ENCODE measurements around the gene VEGFC. TPM values are rescaled to one million over a fixed set of nuclear protein-coding genes. Genes with fewer than 3 reads are reported as not detected.
A peak's percentile ranks its signal among the peaks of the same experiment; 100 is the strongest.

The VEGFC gene
- total RNA-seq, 1 experiment from 2014 or later: 15.7 TPM

DNA sequence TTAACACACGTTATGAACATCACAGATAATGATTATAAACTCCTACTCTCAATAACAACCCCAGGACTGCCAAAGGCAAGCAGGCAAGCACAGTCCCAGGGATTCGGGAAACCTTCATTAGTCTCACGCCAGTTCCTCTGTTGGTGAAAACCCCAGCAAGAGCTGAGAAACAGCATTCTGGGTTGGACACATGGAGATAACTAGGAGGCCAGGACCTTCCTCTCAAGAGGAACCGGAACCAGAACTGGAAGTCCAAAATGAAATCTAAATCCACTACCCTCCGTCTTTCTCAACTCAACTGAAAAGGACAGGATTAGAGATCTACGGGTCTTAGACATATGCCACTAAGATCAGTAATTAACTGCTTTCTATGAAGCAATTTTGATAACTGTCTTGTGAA lies 3.8 kb downstream of the VEGFC start:
- Histone ChIP-seq H3K27me3 (ENCODE audit: control insufficient read depth, insufficient read depth, low read length) (no peaks in the 10 kb centered on the region), H3K4me1 (ENCODE audit: control insufficient read depth, insufficient read depth, low read length) (peaks cover 33% of the 10 kb centered on the region), H3K27ac (ENCODE audit: low read length) (peak overlapping the region; percentile 92), H3K36me3 (ENCODE audit: control insufficient read depth, insufficient read depth, low read length) (no peaks in the 10 kb centered on the region), H3K9me3 (ENCODE audit: control insufficient read depth, insufficient read depth, low read depth, low read length) (no peaks in the 10 kb centered on the region), H3K4me3 (ENCODE audit: low read depth in 2 of 2, low read length in 2 of 2) (peak overlapping the region; percentile 63 to 95)
- intact Hi-C loops (cut with micrococcal nuclease; ENCODE audit: unreplicated experiment): loop anchor here (5.0 to 10.0 kb wide), 2 partner anchors 224 to 412 kb away; no protein-coding TSS in a partner anchor
- CTCF ChIA-PET: no interaction called here
- in situ Hi-C loops (cut with HindIII; ENCODE audit: low pct_unique_long_range_greater_than_20kb, low sequenced_read_pairs): no loop called here
- BruUV-seq (replicated peaks): no TSS peak
- no peak for DNase-seq (ENCODE audit: low read depth, low spot score)
- no peak for ATAC-seq
- POLR2A ChIA-PET: no interaction called here
- TF ChIP-seq SIN3A (IDR thresholded peaks at IDR 0.05; ENCODE audit: borderline replicate concordance, insufficient read depth, low read depth, low read length) (no peak), TCF7L2 (IDR thresholded peaks at IDR 0.05; ENCODE audit: low read depth, low read length) (no peak), POLR2AphosphoS5 (IDR thresholded peaks at IDR 0.05; ENCODE audit: low read depth, low read length) (no peak)
- TF ChIP-seq, protein P1, sequence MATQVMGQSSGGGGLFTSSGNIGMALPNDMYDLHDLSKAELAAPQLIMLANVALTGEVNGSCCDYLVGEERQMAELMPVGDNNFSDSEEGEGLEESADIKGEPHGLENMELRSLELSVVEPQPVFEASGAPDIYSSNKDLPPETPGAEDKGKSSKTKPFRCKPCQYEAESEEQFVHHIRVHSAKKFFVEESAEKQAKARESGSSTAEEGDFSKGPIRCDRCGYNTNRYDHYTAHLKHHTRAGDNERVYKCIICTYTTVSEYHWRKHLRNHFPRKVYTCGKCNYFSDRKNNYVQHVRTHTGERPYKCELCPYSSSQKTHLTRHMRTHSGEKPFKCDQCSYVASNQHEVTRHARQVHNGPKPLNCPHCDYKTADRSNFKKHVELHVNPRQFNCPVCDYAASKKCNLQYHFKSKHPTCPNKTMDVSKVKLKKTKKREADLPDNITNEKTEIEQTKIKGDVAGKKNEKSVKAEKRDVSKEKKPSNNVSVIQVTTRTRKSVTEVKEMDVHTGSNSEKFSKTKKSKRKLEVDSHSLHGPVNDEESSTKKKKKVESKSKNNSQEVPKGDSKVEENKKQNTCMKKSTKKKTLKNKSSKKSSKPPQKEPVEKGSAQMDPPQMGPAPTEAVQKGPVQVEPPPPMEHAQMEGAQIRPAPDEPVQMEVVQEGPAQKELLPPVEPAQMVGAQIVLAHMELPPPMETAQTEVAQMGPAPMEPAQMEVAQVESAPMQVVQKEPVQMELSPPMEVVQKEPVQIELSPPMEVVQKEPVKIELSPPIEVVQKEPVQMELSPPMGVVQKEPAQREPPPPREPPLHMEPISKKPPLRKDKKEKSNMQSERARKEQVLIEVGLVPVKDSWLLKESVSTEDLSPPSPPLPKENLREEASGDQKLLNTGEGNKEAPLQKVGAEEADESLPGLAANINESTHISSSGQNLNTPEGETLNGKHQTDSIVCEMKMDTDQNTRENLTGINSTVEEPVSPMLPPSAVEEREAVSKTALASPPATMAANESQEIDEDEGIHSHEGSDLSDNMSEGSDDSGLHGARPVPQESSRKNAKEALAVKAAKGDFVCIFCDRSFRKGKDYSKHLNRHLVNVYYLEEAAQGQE (IDR thresholded peaks at IDR 0.05; ENCODE audit: insufficient read depth in 1 of 2, low read depth in 2 of 2, low read length in 1 of 2): no peak
- TF ChIP-seq, protein P2, sequence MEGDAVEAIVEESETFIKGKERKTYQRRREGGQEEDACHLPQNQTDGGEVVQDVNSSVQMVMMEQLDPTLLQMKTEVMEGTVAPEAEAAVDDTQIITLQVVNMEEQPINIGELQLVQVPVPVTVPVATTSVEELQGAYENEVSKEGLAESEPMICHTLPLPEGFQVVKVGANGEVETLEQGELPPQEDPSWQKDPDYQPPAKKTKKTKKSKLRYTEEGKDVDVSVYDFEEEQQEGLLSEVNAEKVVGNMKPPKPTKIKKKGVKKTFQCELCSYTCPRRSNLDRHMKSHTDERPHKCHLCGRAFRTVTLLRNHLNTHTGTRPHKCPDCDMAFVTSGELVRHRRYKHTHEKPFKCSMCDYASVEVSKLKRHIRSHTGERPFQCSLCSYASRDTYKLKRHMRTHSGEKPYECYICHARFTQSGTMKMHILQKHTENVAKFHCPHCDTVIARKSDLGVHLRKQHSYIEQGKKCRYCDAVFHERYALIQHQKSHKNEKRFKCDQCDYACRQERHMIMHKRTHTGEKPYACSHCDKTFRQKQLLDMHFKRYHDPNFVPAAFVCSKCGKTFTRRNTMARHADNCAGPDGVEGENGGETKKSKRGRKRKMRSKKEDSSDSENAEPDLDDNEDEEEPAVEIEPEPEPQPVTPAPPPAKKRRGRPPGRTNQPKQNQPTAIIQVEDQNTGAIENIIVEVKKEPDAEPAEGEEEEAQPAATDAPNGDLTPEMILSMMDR (IDR thresholded peaks at IDR 0.05): no peak

DNA sequence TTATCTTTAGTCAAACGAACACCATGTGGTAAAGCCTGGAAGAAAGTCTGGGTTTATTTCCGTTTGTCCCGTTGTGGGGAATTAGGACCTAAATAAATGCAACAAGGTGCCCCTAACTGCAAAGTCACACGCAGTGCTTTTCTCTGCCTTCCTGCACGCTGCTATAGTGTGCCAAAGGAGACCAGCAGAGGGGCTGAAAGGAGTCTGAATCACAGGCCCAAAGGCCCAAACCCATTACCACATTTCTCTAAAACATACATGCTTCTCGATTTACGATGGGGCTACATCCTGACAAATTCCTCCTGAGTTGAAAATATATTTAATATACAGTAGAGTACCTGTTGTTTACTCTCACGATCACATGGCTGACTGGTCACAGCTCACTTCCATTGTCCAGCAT lies 4.5 kb downstream of the VEGFC start:
- Histone ChIP-seq H3K4me3 (ENCODE audit: low read depth in 2 of 2, low read length in 2 of 2) (peak overlapping the region; percentile 63 to 95), H3K27ac (ENCODE audit: low read length) (peak overlapping the region; percentile 92), H3K4me1 (ENCODE audit: control insufficient read depth, insufficient read depth, low read length) (peaks cover 29% of the 10 kb centered on the region), H3K9me3 (ENCODE audit: control insufficient read depth, insufficient read depth, low read depth, low read length) (no peaks in the 10 kb centered on the region), H3K27me3 (ENCODE audit: control insufficient read depth, insufficient read depth, low read length) (no peaks in the 10 kb centered on the region), H3K36me3 (ENCODE audit: control insufficient read depth, insufficient read depth, low read length) (no peaks in the 10 kb centered on the region)
- TF ChIP-seq SIN3A (IDR thresholded peaks at IDR 0.05; ENCODE audit: borderline replicate concordance, insufficient read depth, low read depth, low read length) (no peak), TCF7L2 (IDR thresholded peaks at IDR 0.05; ENCODE audit: low read depth, low read length) (no peak), POLR2AphosphoS5 (IDR thresholded peaks at IDR 0.05; ENCODE audit: low read depth, low read length) (no peak)
- TF ChIP-seq, protein P2 (IDR thresholded peaks at IDR 0.05): no peak
- TF ChIP-seq, protein P1 (IDR thresholded peaks at IDR 0.05; ENCODE audit: insufficient read depth in 1 of 2, low read depth in 2 of 2, low read length in 1 of 2): no peak
- intact Hi-C loops (cut with micrococcal nuclease; ENCODE audit: unreplicated experiment): loop anchor here (5.0 to 10.0 kb wide), 2 partner anchors 223 to 411 kb away; no protein-coding TSS in a partner anchor
- CTCF ChIA-PET: interaction anchor here (0.5 kb wide), 1 partner anchor 260 kb away, joined by 3 read pairs; no protein-coding TSS in a partner anchor
- ATAC-seq: no peak
- DNase-seq (ENCODE audit: low read depth, low spot score): no peak
- in situ Hi-C loops (cut with HindIII; ENCODE audit: low pct_unique_long_range_greater_than_20kb, low sequenced_read_pairs): no loop called here
- BruUV-seq (replicated peaks): no TSS peak
- POLR2A ChIA-PET: no interaction called here
